ENCODE results near the gene SECTM1.

Gene SECTM1

GRCh38 chr17:82309656-82310570, 23.7 kb downstream of the SECTM1 start:
- TF ChIP-seq TSHZ2 (CRISPR knock-in tag; IDR thresholded peaks at IDR 0.05) (no peak), ARNTL (CRISPR knock-in tag; IDR thresholded peaks at IDR 0.05; ENCODE audit: borderline replicate concordance, low read depth) (no peak), CSRNP3 (CRISPR knock-in tag; IDR thresholded peaks at IDR 0.05) (no peak), ZFP30 (CRISPR knock-in tag; IDR thresholded peaks at IDR 0.05) (no peak), ZNF8 (CRISPR knock-in tag; IDR thresholded peaks at IDR 0.05) (no peak), PPARA (CRISPR knock-in tag; IDR thresholded peaks at IDR 0.05; ENCODE audit: borderline replicate concordance) (no peak), ZNF70 (CRISPR knock-in tag; IDR thresholded peaks at IDR 0.05) (no peak), ISL1 (CRISPR knock-in tag; IDR thresholded peaks at IDR 0.05) (no peak), TOX (CRISPR knock-in tag; IDR thresholded peaks at IDR 0.05; ENCODE audit: borderline replicate concordance) (no peak), BACH2 (CRISPR knock-in tag; IDR thresholded peaks at IDR 0.05; ENCODE audit: borderline replicate concordance) (no peak)
- no peak for ATAC-seq

- no peak for ATAC-seq
Measured at GRCh38 chr17:82305727-82306300, 27.8 kb downstream of the SECTM1 start.

GRCh38 chr17:82304826-82305726, 28.5 kb downstream of the SECTM1 start:
- ATAC-seq = no peak
- no peak for TF ChIP-seq TCF4 (CRISPR knock-in tag; IDR thresholded peaks at IDR 0.05; ENCODE audit: borderline replicate concordance)
- no peak for TF ChIP-seq CSDC2 (CRISPR knock-in tag; IDR thresholded peaks at IDR 0.05)
- no peak for TF ChIP-seq ZNF565 (CRISPR knock-in tag; conservative IDR thresholded peaks at IDR 0.05; ENCODE audit: low read depth)
- no peak for TF ChIP-seq ZFP30 (CRISPR knock-in tag; IDR thresholded peaks at IDR 0.05)
- no peak for TF ChIP-seq ZFP3 (CRISPR knock-in tag; IDR thresholded peaks at IDR 0.05)
- no peak for TF ChIP-seq GLIS3 (CRISPR knock-in tag; IDR thresholded peaks at IDR 0.05)
- TF ChIP-seq POU6F1 (CRISPR knock-in tag; IDR thresholded peaks at IDR 0.05; ENCODE audit: borderline replicate concordance, low read depth) = no peak
- no peak for TF ChIP-seq RARB (CRISPR knock-in tag; IDR thresholded peaks at IDR 0.05)

More at GRCh38 chr17:82305727-82306300, 27.8 kb downstream of the SECTM1 start:
- no peak for TF ChIP-seq CREB5 (CRISPR knock-in tag; IDR thresholded peaks at IDR 0.05; ENCODE audit: low read depth)
- TF ChIP-seq ZFP3 (CRISPR knock-in tag; IDR thresholded peaks at IDR 0.05) = no peak
- no peak for TF ChIP-seq ZFP30 (CRISPR knock-in tag; IDR thresholded peaks at IDR 0.05)
- TF ChIP-seq ZNF70 (CRISPR knock-in tag; IDR thresholded peaks at IDR 0.05) = no peak
- TF ChIP-seq ISL1 (CRISPR knock-in tag; IDR thresholded peaks at IDR 0.05) = no peak
- no peak for TF ChIP-seq ZNF565 (CRISPR knock-in tag; conservative IDR thresholded peaks at IDR 0.05; ENCODE audit: low read depth)
- TF ChIP-seq ARNTL (CRISPR knock-in tag; IDR thresholded peaks at IDR 0.05; ENCODE audit: borderline replicate concordance, low read depth) = no peak
- TF ChIP-seq SNAI2 (CRISPR knock-in tag; IDR thresholded peaks at IDR 0.05) = no peak
- no peak for TF ChIP-seq GLIS3 (CRISPR knock-in tag; IDR thresholded peaks at IDR 0.05)
- no peak for TF ChIP-seq POU6F1 (CRISPR knock-in tag; IDR thresholded peaks at IDR 0.05; ENCODE audit: borderline replicate concordance, low read depth)
- TF ChIP-seq TCF4 (CRISPR knock-in tag; IDR thresholded peaks at IDR 0.05; ENCODE audit: borderline replicate concordance) = no peak
- no peak for TF ChIP-seq ZC3H10 (CRISPR knock-in tag; IDR thresholded peaks at IDR 0.05)
- TF ChIP-seq ESRRG (CRISPR knock-in tag; IDR thresholded peaks at IDR 0.05) = no peak
